Measurements from ENCODE around the gene TLR1. TPM values are rescaled to one million over a fixed set of nuclear protein-coding genes. Genes with fewer than 3 reads are reported as not detected.
A peak's percentile ranks its signal among the peaks of the same experiment; 100 is the strongest.

TLR1 gene
- total RNA-seq (2021) (0.28 to 0.34 TPM in 2 of 3 replicates, not detected in the other), Bru-seq, nascent RNA (not detected)
- long read RNA-seq, experiment 1: 0 reads
- long read RNA-seq, experiment 2: 0 reads
- long read RNA-seq, experiment 3: 0 reads

GRCh38 chr4:38804654-38805295, at the start of gene TLR1:
TLR1 (minus strand) TSS chr4:38804791; CDS start chr4:38798831, 5,960 bp downstream.
- H3K4me3 Mint-ChIP-seq: no peak within 1 kb of the TSS
- DNase-seq (ENCODE audit: low spot score) (no peak), ATAC-seq (no peak)
- peak within 1 kb of the TSS; percentile 30; the same call in 1 of the 2 replicates for H3K27ac Mint-ChIP-seq
- peaks cover 16% of the 10 kb centered on the region for H3K36me3 Mint-ChIP-seq
- TF ChIP-seq OVOL2 (CRISPR knock-in tag; IDR thresholded peaks at IDR 0.05; ENCODE audit: borderline replicate concordance) (no peak), PREB (CRISPR knock-in tag; IDR thresholded peaks at IDR 0.05; ENCODE audit: borderline replicate concordance) (no peak), USF2 (CRISPR knock-in tag; IDR thresholded peaks at IDR 0.05) (no peak), ZNF416 (CRISPR knock-in tag; IDR thresholded peaks at IDR 0.05) (no peak), FOXP4 (CRISPR knock-in tag; IDR thresholded peaks at IDR 0.05) (no peak), RELA (CRISPR knock-in tag; IDR thresholded peaks at IDR 0.05; ENCODE audit: borderline replicate concordance) (no peak), CREM (CRISPR knock-in tag; IDR thresholded peaks at IDR 0.05) (no peak)
- POLR2A ChIA-PET: no interaction called here
- CTCF ChIA-PET: interaction anchor here (0.6 to 1.0 kb wide), 2 partner anchors 14 to 171 kb away, joined by 3 to 4 read pairs; no protein-coding TSS in a partner anchor
- H3K27me3 Mint-ChIP-seq (ENCODE audit: low read depth): no peaks in the 10 kb centered on the region; the same call in 1 of the 2 replicates
- H3K9me3 Mint-ChIP-seq: peaks cover 35% of the 10 kb centered on the region
- H3K4me1 Mint-ChIP-seq: no peaks in the 10 kb centered on the region

GRCh38 chr4:38846015-38846414, 41.4 kb upstream of the TLR1 start:
- POLR2A ChIA-PET: no interaction called here
- no peak overlapping the region for H3K4me3 Mint-ChIP-seq
- CTCF ChIA-PET: interaction anchor here (1.2 kb wide), 1 partner anchor 15 kb away, joined by 4 read pairs; no protein-coding TSS in a partner anchor
- DNase-seq (ENCODE audit: low spot score) (no peak), ATAC-seq (no peak)
- no peaks in the 10 kb centered on the region; the same call in 1 of the 2 replicates for H3K27me3 Mint-ChIP-seq (ENCODE audit: low read depth)
- TF ChIP-seq ELF4 (CRISPR knock-in tag; IDR thresholded peaks at IDR 0.05; ENCODE audit: low read depth): no peak
- TF ChIP-seq AR (CRISPR knock-in tag; IDR thresholded peaks at IDR 0.05): no peak
- no peak for TF ChIP-seq JUN (CRISPR knock-in tag; IDR thresholded peaks at IDR 0.05)
- 0 out of 2 replicates have a peak, but pooled peaks cover 5% of the 10 kb centered on the region for H3K4me1 Mint-ChIP-seq
- no peak overlapping the region for H3K27ac Mint-ChIP-seq
- peaks cover 30% of the 10 kb centered on the region for H3K9me3 Mint-ChIP-seq
- peaks cover 21% of the 10 kb centered on the region for H3K36me3 Mint-ChIP-seq

GRCh38 chr4:38842994-38843393, 38.4 kb upstream of the TLR1 start:
- ChIA-PET POLR2A (no interaction called here), CTCF (interaction anchor here (1.5 to 2.1 kb wide), 3 partner anchors 13 to 84 kb away, joined by 5 to 12 read pairs (median 7); no protein-coding TSS in a partner anchor)
- Mint-ChIP-seq H3K36me3 (peaks cover 10% of the 10 kb centered on the region), H3K4me1 (peaks cover 10% of the 10 kb centered on the region), H3K9me3 (peaks cover 10% of the 10 kb centered on the region), H3K27ac (no peak overlapping the region), H3K4me3 (no peak overlapping the region), H3K27me3 (ENCODE audit: low read depth) (no peaks in the 10 kb centered on the region)
- ATAC-seq: no peak
- no peak for DNase-seq (ENCODE audit: low spot score)
- TF ChIP-seq NR1H2 (CRISPR knock-in tag; IDR thresholded peaks at IDR 0.05) (no peak), CREM (CRISPR knock-in tag; IDR thresholded peaks at IDR 0.05) (no peak), ERG (CRISPR knock-in tag; IDR thresholded peaks at IDR 0.05) (no peak), MAX (CRISPR knock-in tag; IDR thresholded peaks at IDR 0.05) (no peak), SMAD3 (CRISPR knock-in tag; IDR thresholded peaks at IDR 0.05; ENCODE audit: borderline replicate concordance) (no peak), ZMAT4 (CRISPR knock-in tag; IDR thresholded peaks at IDR 0.05) (no peak), IRF1 (CRISPR knock-in tag; IDR thresholded peaks at IDR 0.05) (no peak)
